Measurements from ENCODE around the gene CFAP45. TPM values are rescaled to one million over a fixed set of nuclear protein-coding genes. Genes with fewer than 3 reads are reported as not detected.

Gene CFAP45
- total and polyA plus RNA-seq, 2 of the 8 experiments (the other 6 are each of a cell fraction or from before 2014, with no cell fraction given): 0.05 TPM; not detected in 1

- TF ChIP-seq ASH2L (IDR thresholded peaks at IDR 0.05; ENCODE audit: low read length) (no peak), HDAC6 (IDR thresholded peaks at IDR 0.05; ENCODE audit: low read depth, low read length) (no peak), CBX8 (IDR thresholded peaks at IDR 0.05; ENCODE audit: borderline replicate concordance, low read depth, low read length) (no peak), POLR2A (IDR thresholded peaks at IDR 0.05; ENCODE audit: control extremely low read depth in 1 of 2, low read depth in 2 of 2, low read length in 2 of 2) (no peak), TAF7 (optimal IDR thresholded peaks at IDR 0.05; ENCODE audit: borderline replicate concordance, low read depth, low read length) (no peak)
These were observed 39.7 kb upstream of the CFAP45 start (continued) for GRCh38 chr1:159939678-159940002.

Data from H1 (cell line).